ENCODE results near the gene RELB. TPM values are rescaled to one million over a fixed set of nuclear protein-coding genes. Genes with fewer than 3 reads are reported as not detected.

Gene RELB
- total and polyA plus RNA-seq, 9 of the 15 experiments (the other 6 are each of a cell fraction or from before 2014, with no cell fraction given) = 0.15 to 1.1 (median 0.28) TPM; not detected in 2

GRCh38 chr19:44955505-44956439 lies 45.5 kb upstream of the RELB start (continued):
- TF ChIP-seq SFPQ (IDR thresholded peaks at IDR 0.05; ENCODE audit: low read depth, low read length) (no peak), BRF1 (IDR thresholded peaks at IDR 0.05; ENCODE audit: borderline replicate concordance, extremely low read depth, insufficient read length) (no peak), SNAPC5 (CRISPR knock-in tag; IDR thresholded peaks at IDR 0.05) (no peak), ZNF408 (CRISPR knock-in tag; IDR thresholded peaks at IDR 0.05; ENCODE audit: low read depth) (no peak), IFI16 (CRISPR knock-in tag; IDR thresholded peaks at IDR 0.05) (no peak), ZNF449 (CRISPR knock-in tag; IDR thresholded peaks at IDR 0.05) (no peak), LARP7 (IDR thresholded peaks at IDR 0.05) (no peak), NRF1 (conservative IDR thresholded peaks at IDR 0.05 in 1 of 2, IDR thresholded peaks at IDR 0.05 in 1 of 2) (no peak), ZBTB17 (CRISPR knock-in tag; IDR thresholded peaks at IDR 0.05) (no peak), TGIF2 (CRISPR knock-in tag; IDR thresholded peaks at IDR 0.05) (no peak), EHMT2 (IDR thresholded peaks at IDR 0.05) (no peak), TRIM25 (IDR thresholded peaks at IDR 0.05; ENCODE audit: borderline replicate concordance) (no peak), ZEB2 (IDR thresholded peaks at IDR 0.05) (no peak), ZNF780A (CRISPR knock-in tag; IDR thresholded peaks at IDR 0.05) (no peak), ZBTB34 (CRISPR knock-in tag; IDR thresholded peaks at IDR 0.05) (no peak), UBTF (IDR thresholded peaks at IDR 0.05; ENCODE audit: borderline replicate concordance in 1 of 2, low read depth in 2 of 2, low read length in 2 of 2) (no peak), KAT8 (IDR thresholded peaks at IDR 0.05; ENCODE audit: low read depth) (no peak), ZNF436 (CRISPR knock-in tag; IDR thresholded peaks at IDR 0.05) (no peak)

Data from K562 (cell line).